ENCODE results near the gene ACBD4. TPM values are rescaled to one million over a fixed set of nuclear protein-coding genes. Genes with fewer than 3 reads are reported as not detected.

The ACBD4 gene
- total and polyA plus RNA-seq, 10 of the 15 experiments (the other 5 are each of a cell fraction or from before 2014, with no cell fraction given), result 0.20 to 13.8 (median 6.9) TPM

DNA sequence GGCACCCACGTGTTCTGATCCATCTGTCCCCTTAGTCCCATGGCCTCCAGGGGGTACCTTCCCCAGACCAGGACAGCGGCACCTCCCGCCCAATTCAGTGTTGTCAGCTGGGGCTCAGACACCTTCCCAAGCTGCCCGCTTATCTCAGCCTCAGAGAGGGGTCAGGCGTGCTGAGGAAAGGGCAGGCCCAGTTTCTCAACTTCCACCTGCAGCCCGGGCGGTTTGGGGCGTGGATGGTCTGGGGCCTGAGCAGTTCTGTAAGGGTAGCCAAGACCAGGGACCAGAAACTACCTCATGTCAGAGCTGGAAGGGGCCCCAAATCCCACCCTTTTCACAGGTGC, 8.3 kb upstream of the ACBD4 start:
- FAIRE-seq, result no peak
- no peaks in the 10 kb centered on the region for H3K9me3 ChIP-seq (replicated peaks; ENCODE audit: control insufficient read depth, insufficient read depth, low read length)
- intact Hi-C loops (cut with micrococcal nuclease; ENCODE audit: unreplicated experiment) (no loop called here), in situ Hi-C loops (cut with MboI) (loop anchor here (10.0 kb wide), 1 partner anchor 352 kb away; no protein-coding TSS in a partner anchor)
- H3K79me2 ChIP-seq (ENCODE audit: control insufficient read depth, insufficient read depth, low read length), result no peaks in the 10 kb centered on the region
- ChIA-PET RAD21 (ENCODE audit: unreplicated experiment) (no interaction called here), POLR2A (no interaction called here), CTCF (interaction anchor here (9.4 kb wide), 1 partner anchor 207 kb away, joined by 82 read pairs; no protein-coding TSS in a partner anchor), SMC1A (ENCODE audit: uncharacterized antibody, unreplicated experiment) (interaction anchor here (0.6 to 2.1 kb wide), 2 partner anchors 135 to 207 kb away, joined by 4 read pairs; no protein-coding TSS in a partner anchor)
- H2AFZ ChIP-seq (ENCODE audit: control insufficient read depth, low read depth, low read length), result no peak overlapping the region
- 71% methylated on average over 8 of the region's 8 CpGs for WGBS (ENCODE audit: insufficient coverage, insufficient replicate concordance, low lambda C conversion rate, missing lambda C conversion rate)
- no peak for DNase-seq (ENCODE audit: low read depth, low spot score)
- TF ChIP-seq GATAD2B (conservative IDR thresholded peaks at IDR 0.05; ENCODE audit: low read depth), result no peak
- TF ChIP-seq BMI1 (IDR thresholded peaks at IDR 0.05; ENCODE audit: borderline replicate concordance), result no peak
- TF ChIP-seq RBBP5 (conservative IDR thresholded peaks at IDR 0.05), result no peak
- TF ChIP-seq, protein P1, sequence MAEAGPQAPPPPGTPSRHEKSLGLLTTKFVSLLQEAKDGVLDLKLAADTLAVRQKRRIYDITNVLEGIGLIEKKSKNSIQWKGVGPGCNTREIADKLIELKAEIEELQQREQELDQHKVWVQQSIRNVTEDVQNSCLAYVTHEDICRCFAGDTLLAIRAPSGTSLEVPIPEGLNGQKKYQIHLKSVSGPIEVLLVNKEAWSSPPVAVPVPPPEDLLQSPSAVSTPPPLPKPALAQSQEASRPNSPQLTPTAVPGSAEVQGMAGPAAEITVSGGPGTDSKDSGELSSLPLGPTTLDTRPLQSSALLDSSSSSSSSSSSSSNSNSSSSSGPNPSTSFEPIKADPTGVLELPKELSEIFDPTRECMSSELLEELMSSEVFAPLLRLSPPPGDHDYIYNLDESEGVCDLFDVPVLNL (IDR thresholded peaks at IDR 0.05; ENCODE audit: low read depth, low read length), result no peak
- no peak for TF ChIP-seq HDAC6 (IDR thresholded peaks at IDR 0.05; ENCODE audit: unreplicated experiment)
- no peak for TF ChIP-seq CBFB (IDR thresholded peaks at IDR 0.05; ENCODE audit: low read depth)
- no peak for TF ChIP-seq MTA3 (IDR thresholded peaks at IDR 0.05; ENCODE audit: borderline replicate concordance, low read length)
- no peak for TF ChIP-seq ATF7 (IDR thresholded peaks at IDR 0.05; ENCODE audit: low read depth)
- no peak for TF ChIP-seq SMC3 (IDR thresholded peaks at IDR 0.05; ENCODE audit: borderline replicate concordance, low read length)
- TF ChIP-seq, protein P2, sequence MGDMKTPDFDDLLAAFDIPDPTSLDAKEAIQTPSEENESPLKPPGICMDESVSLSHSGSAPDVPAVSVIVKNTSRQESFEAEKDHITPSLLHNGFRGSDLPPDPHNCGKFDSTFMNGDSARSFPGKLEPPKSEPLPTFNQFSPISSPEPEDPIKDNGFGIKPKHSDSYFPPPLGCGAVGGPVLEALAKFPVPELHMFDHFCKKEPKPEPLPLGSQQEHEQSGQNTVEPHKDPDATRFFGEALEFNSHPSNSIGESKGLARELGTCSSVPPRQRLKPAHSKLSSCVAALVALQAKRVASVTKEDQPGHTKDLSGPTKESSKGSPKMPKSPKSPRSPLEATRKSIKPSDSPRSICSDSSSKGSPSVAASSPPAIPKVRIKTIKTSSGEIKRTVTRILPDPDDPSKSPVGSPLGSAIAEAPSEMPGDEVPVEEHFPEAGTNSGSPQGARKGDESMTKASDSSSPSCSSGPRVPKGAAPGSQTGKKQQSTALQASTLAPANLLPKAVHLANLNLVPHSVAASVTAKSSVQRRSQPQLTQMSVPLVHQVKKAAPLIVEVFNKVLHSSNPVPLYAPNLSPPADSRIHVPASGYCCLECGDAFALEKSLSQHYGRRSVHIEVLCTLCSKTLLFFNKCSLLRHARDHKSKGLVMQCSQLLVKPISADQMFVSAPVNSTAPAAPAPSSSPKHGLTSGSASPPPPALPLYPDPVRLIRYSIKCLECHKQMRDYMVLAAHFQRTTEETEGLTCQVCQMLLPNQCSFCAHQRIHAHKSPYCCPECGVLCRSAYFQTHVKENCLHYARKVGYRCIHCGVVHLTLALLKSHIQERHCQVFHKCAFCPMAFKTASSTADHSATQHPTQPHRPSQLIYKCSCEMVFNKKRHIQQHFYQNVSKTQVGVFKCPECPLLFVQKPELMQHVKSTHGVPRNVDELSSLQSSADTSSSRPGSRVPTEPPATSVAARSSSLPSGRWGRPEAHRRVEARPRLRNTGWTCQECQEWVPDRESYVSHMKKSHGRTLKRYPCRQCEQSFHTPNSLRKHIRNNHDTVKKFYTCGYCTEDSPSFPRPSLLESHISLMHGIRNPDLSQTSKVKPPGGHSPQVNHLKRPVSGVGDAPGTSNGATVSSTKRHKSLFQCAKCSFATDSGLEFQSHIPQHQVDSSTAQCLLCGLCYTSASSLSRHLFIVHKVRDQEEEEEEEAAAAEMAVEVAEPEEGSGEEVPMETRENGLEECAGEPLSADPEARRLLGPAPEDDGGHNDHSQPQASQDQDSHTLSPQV (IDR thresholded peaks at IDR 0.05), result no peak
- no peak for TF ChIP-seq SMAD5 (IDR thresholded peaks at IDR 0.05; ENCODE audit: low read depth)
- TF ChIP-seq SIN3A (IDR thresholded peaks at IDR 0.05; ENCODE audit: low read depth, low read length), result no peak
- TF ChIP-seq, protein P3, sequence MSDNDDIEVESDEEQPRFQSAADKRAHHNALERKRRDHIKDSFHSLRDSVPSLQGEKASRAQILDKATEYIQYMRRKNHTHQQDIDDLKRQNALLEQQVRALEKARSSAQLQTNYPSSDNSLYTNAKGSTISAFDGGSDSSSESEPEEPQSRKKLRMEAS (IDR thresholded peaks at IDR 0.05; ENCODE audit: low read depth, low read length), result no peak
- no peak for TF ChIP-seq POU2F2 (IDR thresholded peaks at IDR 0.05; ENCODE audit: borderline replicate concordance, low read depth, low read length)
- no peak for TF ChIP-seq DPF2 (IDR thresholded peaks at IDR 0.05)
- no peak for TF ChIP-seq STAT3 (IDR thresholded peaks at IDR 0.05; ENCODE audit: low read depth, low read length)
- no peak for TF ChIP-seq STAT1 (conservative IDR thresholded peaks at IDR 0.05)
- H3K36me3 ChIP-seq (ENCODE audit: control insufficient read depth in 2 of 2, insufficient read depth in 2 of 2, low read length in 1 of 2), result no peaks in the 10 kb centered on the region
- no peaks in the 10 kb centered on the region for H3K4me1 ChIP-seq (ENCODE audit: control insufficient read depth, insufficient read depth, low read length)
- H3K9ac ChIP-seq (ENCODE audit: control insufficient read depth, insufficient read depth, low read length), result no peak overlapping the region
- BruUV-seq (replicated peaks), result no TSS peak
- no peak overlapping the region for H3K4me3 ChIP-seq
- H4K20me1 ChIP-seq (ENCODE audit: control insufficient read depth, insufficient read depth), result no peaks in the 10 kb centered on the region
- H3K27ac ChIP-seq (ENCODE audit: control insufficient read depth, insufficient read depth), result no peak overlapping the region
- ATAC-seq, result no peak
- H3K4me2 ChIP-seq (ENCODE audit: control insufficient read depth, insufficient read depth), result no peak overlapping the region
- no peaks in the 10 kb centered on the region for H3K27me3 ChIP-seq (replicated peaks in 1 of 2; ENCODE audit: control insufficient read depth in 2 of 2, insufficient read depth in 2 of 2, low read length in 1 of 2)

Measured in GM12878 (cell line).